CD4-positive, alpha-beta T cell (primary cell): ENCODE results near the gene TMEM126B. TPM values are rescaled to one million over a fixed set of nuclear protein-coding genes. Genes with fewer than 3 reads are reported as not detected.
A peak's percentile ranks its signal among the peaks of the same experiment; 100 is the strongest.

Experiments used
- ATAC-seq: fragments of 200-7000 bp; cut with Tn5 transposase; one replicate; pipeline ENCODE4 v1.10.0; 2022; ENCODE audit warnings: mild to moderate bottlenecking; ENCODE audit not compliant: poor library complexity
- CTCF ChIA-PET: fragments of 350-600 bp; sonication (Branson Sonifier 250); formaldehyde crosslinking; loops from one replicate; lab custom pipeline; 2021; ENCODE audit warnings: antibody characterized with exemption, inconsistent platforms; lab: Charles Lee
- POLR2A ChIA-PET: fragments of 350-600 bp; sonication (Branson Sonifier 250); formaldehyde crosslinking; loops from one replicate; lab custom pipeline; 2021; ENCODE audit warnings: antibody characterized with exemption, inconsistent platforms; lab: Charles Lee
- DNase-seq, 14 experiments: peaks; one replicate each; pipeline ENCODE4 v3.0.0-alpha.2; 2013 to 2020; ENCODE audit warnings: mixed read lengths in 2 of 14
- H3K27ac ChIP-seq, 2 donors: one replicate each; pipeline versions ENCODE4 v1.5.1 to v1.7.0; 2013; ENCODE audit warnings: low read length in 2 of 2, low read depth in 1 of 2, mild to moderate bottlenecking in 1 of 2
- H3K27me3 ChIP-seq, 2 experiments: 1 replicate in 1 of 2; 2 replicates in 1 of 2; pipeline versions ENCODE4 v1.6.1 to v1.7.0; 2013; ENCODE audit warnings: low read length in 2 of 2, control low read depth in 1 of 2, mild to moderate bottlenecking in 1 of 2, moderate library complexity in 1 of 2; ENCODE audit not compliant: insufficient read depth in 2 of 2, control insufficient read depth in 1 of 2
- H3K36me3 ChIP-seq: one replicate; pipeline ENCODE4 v1.6.1; 2013; ENCODE audit warnings: low read length, control low read depth; ENCODE audit not compliant: insufficient read depth
- H3K4me1 ChIP-seq: one replicate; pipeline ENCODE4 v1.6.1; 2013; ENCODE audit warnings: low read length, control low read depth; ENCODE audit not compliant: insufficient read depth
- H3K4me3 ChIP-seq: one replicate; pipeline ENCODE4 v1.5.1; 2013; ENCODE audit warnings: mild to moderate bottlenecking, low read length, moderate library complexity
- H3K9me3 ChIP-seq, 2 experiments: 1 replicate in 1 of 2; 2 replicates in 1 of 2; pipeline versions ENCODE4 v1.6.1 to v1.7.0; 2013; ENCODE audit warnings: low read length in 2 of 2, mild to moderate bottlenecking in 2 of 2, control low read depth in 1 of 2, moderate library complexity in 1 of 2; ENCODE audit not compliant: control insufficient read depth in 1 of 2, insufficient read depth in 1 of 2
- H3K27ac Mint-ChIP-seq: one replicate; pipeline ENCODE4 v1.8.0; 2020; ENCODE audit warnings: mixed read lengths
- H3K27me3 Mint-ChIP-seq: one replicate; pipeline ENCODE4 v1.8.0; 2021; ENCODE audit warnings: mixed read lengths
- H3K36me3 Mint-ChIP-seq: one replicate; pipeline ENCODE4 v1.8.0; 2021; ENCODE audit warnings: low read depth, mixed read lengths
- H3K4me1 Mint-ChIP-seq: one replicate; pipeline ENCODE4 v1.8.0; 2021; ENCODE audit warnings: low read depth, mixed read lengths
- H3K4me3 Mint-ChIP-seq: one replicate; pipeline ENCODE4 v1.8.0; 2020; ENCODE audit warnings: mild to moderate bottlenecking, mixed read lengths
- H3K9me3 Mint-ChIP-seq: one replicate; pipeline ENCODE4 v1.8.0; 2020; ENCODE audit warnings: mixed read lengths
- CTCF ChIP-seq: fragments of 200-600 bp; IDR thresholded peaks from one replicate; pipeline ENCODE4 v1.8.0; 2022; ENCODE audit warnings: antibody characterized with exemption, mild to moderate bottlenecking
- intact Hi-C, 2 experiments: fragments of 100-400 bp; cut with DNase I in 1 of 2; cut with micrococcal nuclease in 1 of 2; formaldehyde crosslinking; loops; one replicate each; pipeline versions ENCODE4 v1.15.1 to v1.9.0; 2023 to 2025; cut with DNase I, micrococcal nuclease
- total RNA-seq, 174 experiments: library from RNA in 2 of 174; stranded (reverse) in 2 of 174; gene quantifications; one replicate each; pipeline ENCODE4 v1.2.3 and lab custom pipeline; 2021 to 2026

Gene TMEM126B
- total RNA-seq, 2 experiments from 2014 or later: 16.3 to 16.8 TPM

- intact Hi-C loops: loop anchor here in 1 of 2 experiments (10.0 kb wide), 1 partner anchor 279 kb away; no protein-coding TSS in a partner anchor
- H3K27me3 ChIP-seq: peaks cover 0 to 5% of the 10 kb centered on the region in 2 experiments
- H3K4me3 ChIP-seq: no peak within 1 kb of the TSS
- Mint-ChIP-seq H3K9me3 (no peaks in the 10 kb centered on the region), H3K27me3 (no peaks in the 10 kb centered on the region), H3K27ac (no peak within 1 kb of the TSS), H3K36me3 (no peaks in the 10 kb centered on the region), H3K4me1 (peaks cover 11% of the 10 kb centered on the region), H3K4me3 (peak within 1 kb of the TSS; percentile 20)
- ATAC-seq (no peak), DNase-seq (no peak)
- H3K27ac ChIP-seq: no peak within 1 kb of the TSS
- peaks cover 12% of the 10 kb centered on the region for H3K4me1 ChIP-seq
- TF ChIP-seq CTCF: no peak
- H3K36me3 ChIP-seq: no peaks in the 10 kb centered on the region
- CTCF ChIA-PET: interaction anchor here (1.0 to 1.4 kb wide), 3 partner anchors 9 to 169 kb away, joined by 3 to 4 read pairs (median 4); partner anchors contain the start of gene CCDC83
- POLR2A ChIA-PET: interaction anchor here (1.5 to 1.6 kb wide), 2 partner anchors 14 to 21 kb away, joined by 3 to 4 read pairs; partner anchors contain the start of gene CREBZF
- H3K9me3 ChIP-seq: no peaks in the 10 kb centered on the region
Observed at GRCh38 chr11:85685820-85686459, 57.5 kb downstream of the TMEM126B start, which contains the start of gene CCDC89. CCDC89 (minus strand) TSS chr11:85686195; CDS start chr11:85686130, 65 bp downstream.

Other genes starting within 250 kb of the TMEM126B start
- 1 to 10 TPM; 2.0 to 2.1 TPM for gene DLG2, start 1.2 kb upstream of the TMEM126B start, total RNA-seq
- gene TMEM126A, start 19.4 kb downstream of the TMEM126B start, total RNA-seq: 10 to 100 TPM; 17.0 to 19.5 TPM
- gene CREBZF, start 36.5 kb downstream of the TMEM126B start, total RNA-seq: 10 to 100 TPM; 54.8 to 55.9 TPM
- gene CCDC89, start 57.6 kb downstream of the TMEM126B start, total RNA-seq: not detected
- 10 to 100 TPM; 35.4 to 36.7 TPM for gene SYTL2, start 182.5 kb downstream of the TMEM126B start, total RNA-seq
- not detected for gene CCDC83, start 226.8 kb downstream of the TMEM126B start, total RNA-seq